BLaER1 (cell line): ENCODE results near the gene EHF.

Experiments used
- H3K27ac ChIP-seq: shearing (Covaris generic); formaldehyde crosslinking; 2 replicates; pipeline ENCODE4 v1.8.1; 2022
- H3K27me3 ChIP-seq: shearing (Covaris generic); formaldehyde crosslinking; 2 replicates; pipeline ENCODE4 v1.8.1; 2022
- H3K36me3 ChIP-seq: shearing (Covaris generic); formaldehyde crosslinking; 2 replicates; pipeline ENCODE4 v1.8.1; 2022
- H3K4me1 ChIP-seq: shearing (Covaris generic); formaldehyde crosslinking; 2 replicates; pipeline ENCODE4 v1.8.1; 2022
- H3K4me2 ChIP-seq: shearing (Covaris generic); formaldehyde crosslinking; 2 replicates; pipeline ENCODE4 v1.8.1; 2022
- H3K4me3 ChIP-seq: shearing (Covaris generic); formaldehyde crosslinking; 2 replicates; pipeline ENCODE4 v1.8.1; 2022
- H3K9ac ChIP-seq: shearing (Covaris generic); formaldehyde crosslinking; 2 replicates; pipeline ENCODE4 v1.8.1; 2022
- H3K9me3 ChIP-seq: shearing (Covaris generic); formaldehyde crosslinking; 2 replicates; pipeline ENCODE4 v1.8.1; 2022
- H4K20me1 ChIP-seq: shearing (Covaris generic); formaldehyde crosslinking; 2 replicates; pipeline ENCODE4 v1.8.1; 2022
- Cebpa-rat ChIP-seq: shearing (Covaris generic); IDR thresholded peaks from 2 replicates; pipeline ENCODE4 v1.8.1; 2022

Gene EHF

DNA sequence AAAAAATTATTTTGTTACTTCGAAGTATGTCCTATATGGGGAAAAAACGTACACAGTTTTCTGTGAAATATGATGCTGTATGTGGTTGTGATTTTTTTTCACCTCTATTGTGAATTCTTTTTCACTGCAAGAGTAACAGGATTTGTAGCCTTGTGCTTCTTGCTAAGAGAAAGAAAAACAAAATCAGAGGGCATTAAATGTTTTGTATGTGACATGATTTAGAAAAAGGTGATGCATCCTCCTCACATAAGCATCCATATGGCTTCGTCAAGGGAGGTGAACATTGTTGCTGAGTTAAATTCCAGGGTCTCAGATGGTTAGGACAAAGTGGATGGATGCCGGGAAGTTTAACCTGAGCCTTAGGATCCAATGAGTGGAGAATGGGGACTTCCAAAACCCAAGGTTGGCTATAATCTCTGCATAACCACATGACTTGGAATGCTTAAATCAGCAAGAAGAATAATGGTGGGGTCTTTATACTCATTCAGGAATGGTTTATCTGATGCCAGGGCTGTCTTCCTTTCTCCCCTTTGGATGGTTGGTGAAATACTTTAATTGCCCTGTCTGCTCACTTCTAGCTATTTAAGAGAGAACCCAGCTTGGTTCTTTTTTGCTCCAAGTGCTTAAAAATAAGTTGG lies 38.3 kb downstream of the EHF start:
- TF ChIP-seq Cebpa-rat = no peak
- Histone ChIP-seq H3K4me2 (no peak overlapping the region), H4K20me1 (no peaks in the 10 kb centered on the region), H3K9me3 (no peaks in the 10 kb centered on the region), H3K4me1 (no peaks in the 10 kb centered on the region), H3K27me3 (no peaks in the 10 kb centered on the region), H3K9ac (no peak overlapping the region), H3K27ac (no peak overlapping the region), H3K36me3 (no peaks in the 10 kb centered on the region), H3K4me3 (no peak overlapping the region)

- Histone ChIP-seq H3K9ac (no peak overlapping the region), H3K27me3 (no peaks in the 10 kb centered on the region), H3K4me1 (peaks cover 4% of the 10 kb centered on the region; the same call in 1 of the 2 replicates), H3K4me3 (no peak overlapping the region), H3K9me3 (no peaks in the 10 kb centered on the region), H3K4me2 (no peak overlapping the region), H3K27ac (no peak overlapping the region), H4K20me1 (no peaks in the 10 kb centered on the region), H3K36me3 (no peaks in the 10 kb centered on the region)
- TF ChIP-seq Cebpa-rat = no peak
Observed at GRCh38 chr11:34665077-34665835, 44.4 kb downstream of the EHF start.

DNA sequence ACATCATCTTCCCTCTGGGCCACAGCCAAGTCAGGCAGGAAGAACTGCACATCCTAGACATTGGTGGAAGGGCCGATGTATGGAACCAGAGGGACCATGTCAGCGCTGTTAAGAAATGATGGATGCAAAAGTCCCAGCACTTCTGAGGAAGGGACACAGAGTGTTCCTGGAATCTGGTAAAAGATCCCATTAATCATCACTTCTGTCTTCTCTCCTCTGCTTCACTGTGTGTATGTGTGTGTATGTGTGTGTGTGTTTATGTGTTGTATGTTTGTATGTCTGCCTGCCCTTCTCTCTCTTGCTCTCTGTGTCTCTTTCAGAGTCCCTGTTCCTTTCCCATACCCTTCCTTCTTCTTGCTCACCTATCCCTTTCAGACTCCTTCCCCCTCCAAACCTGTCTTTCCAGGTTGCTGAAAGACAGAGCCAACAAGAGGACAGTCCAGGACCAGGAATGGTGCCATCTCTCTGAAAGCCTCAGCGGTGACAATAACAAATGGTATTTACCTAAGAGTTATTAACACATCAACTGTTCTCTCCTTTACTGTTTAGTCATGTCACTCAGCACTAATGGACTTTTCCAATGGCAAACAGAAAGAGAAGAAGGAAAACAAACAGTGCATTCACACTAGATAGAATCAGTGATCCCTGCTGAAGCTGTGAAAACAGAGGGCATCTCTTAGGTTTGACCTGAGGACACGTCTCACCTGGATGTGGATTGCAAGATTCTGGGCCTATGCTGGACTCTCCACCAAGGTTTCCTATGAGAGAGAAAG lies 47.1 kb downstream of the EHF start:
- H3K36me3 ChIP-seq = no peaks in the 10 kb centered on the region
- H3K4me2 ChIP-seq = no peak overlapping the region
- no peaks in the 10 kb centered on the region for H3K27me3 ChIP-seq
- H3K9ac ChIP-seq = no peak overlapping the region
- H3K4me1 ChIP-seq = peaks cover 4% of the 10 kb centered on the region; the same call in 1 of the 2 replicates
- H4K20me1 ChIP-seq = no peaks in the 10 kb centered on the region
- no peak overlapping the region for H3K4me3 ChIP-seq
- TF ChIP-seq Cebpa-rat = no peak
- no peak overlapping the region for H3K27ac ChIP-seq
- H3K9me3 ChIP-seq = no peaks in the 10 kb centered on the region

- no peak overlapping the region for H3K27ac ChIP-seq
- H3K9me3 ChIP-seq = no peaks in the 10 kb centered on the region
- H3K27me3 ChIP-seq = no peaks in the 10 kb centered on the region
- TF ChIP-seq Cebpa-rat = no peak
- no peaks in the 10 kb centered on the region for H3K36me3 ChIP-seq
- peaks cover 4% of the 10 kb centered on the region; the same call in 1 of the 2 replicates for H3K4me1 ChIP-seq
- H3K4me2 ChIP-seq = no peak overlapping the region
- no peaks in the 10 kb centered on the region for H4K20me1 ChIP-seq
- H3K9ac ChIP-seq = no peak overlapping the region
- no peak overlapping the region for H3K4me3 ChIP-seq
Observed at GRCh38 chr11:34668583-34669053, 47.7 kb downstream of the EHF start.

DNA sequence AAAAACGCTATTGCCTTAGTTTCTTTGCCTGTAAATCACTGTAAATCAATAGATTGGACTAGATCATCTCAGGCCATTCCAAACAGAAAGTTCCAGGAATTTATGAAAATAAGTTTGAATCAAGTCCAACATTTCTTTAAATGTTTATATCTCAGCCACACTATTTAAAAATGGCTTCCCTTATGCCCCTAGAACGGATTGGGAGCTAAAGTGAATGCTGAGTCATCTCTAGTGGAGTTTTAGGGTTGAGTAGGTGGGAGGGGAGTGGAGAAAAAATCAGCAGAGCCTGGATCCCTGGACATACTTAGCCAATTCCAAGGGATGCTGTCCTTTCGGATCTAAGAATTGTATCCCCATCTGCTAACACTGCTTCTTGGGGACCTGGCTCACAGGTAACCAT lies 48.6 kb downstream of the EHF start:
- Histone ChIP-seq H3K27me3 (no peaks in the 10 kb centered on the region), H3K9me3 (no peaks in the 10 kb centered on the region), H3K9ac (no peak overlapping the region), H3K4me2 (no peak overlapping the region), H3K27ac (no peak overlapping the region), H4K20me1 (no peaks in the 10 kb centered on the region), H3K4me1 (peaks cover 4% of the 10 kb centered on the region; the same call in 1 of the 2 replicates), H3K4me3 (no peak overlapping the region), H3K36me3 (no peaks in the 10 kb centered on the region)
- no peak for TF ChIP-seq Cebpa-rat

DNA sequence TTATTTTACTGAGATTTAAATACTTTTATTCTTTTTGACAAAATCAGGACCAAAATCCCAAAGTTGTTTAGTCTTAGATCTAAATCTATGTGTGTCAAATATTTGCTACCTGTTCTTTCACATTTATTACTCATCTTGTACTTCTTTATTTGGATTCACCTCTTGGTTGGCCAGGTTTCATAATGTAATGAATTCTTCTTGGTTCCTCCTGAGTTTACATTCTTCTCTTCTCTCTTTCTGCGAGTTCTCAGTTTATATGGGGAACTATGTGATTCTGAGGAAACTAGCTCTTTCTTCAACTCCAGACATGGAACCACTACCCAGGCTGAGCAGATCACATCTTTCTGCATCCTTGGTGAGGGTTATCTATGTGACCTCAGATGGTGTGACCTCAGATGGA lies 50.2 kb downstream of the EHF start:
- peaks cover 4% of the 10 kb centered on the region; the same call in 1 of the 2 replicates for H3K4me1 ChIP-seq
- no peaks in the 10 kb centered on the region for H3K36me3 ChIP-seq
- H3K27me3 ChIP-seq = no peaks in the 10 kb centered on the region
- no peaks in the 10 kb centered on the region for H3K9me3 ChIP-seq
- no peak overlapping the region for H3K9ac ChIP-seq
- H4K20me1 ChIP-seq = no peaks in the 10 kb centered on the region
- H3K4me3 ChIP-seq = no peak overlapping the region
- no peak overlapping the region for H3K4me2 ChIP-seq
- no peak for TF ChIP-seq Cebpa-rat
- H3K27ac ChIP-seq = no peak overlapping the region

- H3K4me1 ChIP-seq = peaks cover 4% of the 10 kb centered on the region; the same call in 1 of the 2 replicates
- no peak for TF ChIP-seq Cebpa-rat
Observed at GRCh38 chr11:34671946-34672345, 51.1 kb downstream of the EHF start.

DNA sequence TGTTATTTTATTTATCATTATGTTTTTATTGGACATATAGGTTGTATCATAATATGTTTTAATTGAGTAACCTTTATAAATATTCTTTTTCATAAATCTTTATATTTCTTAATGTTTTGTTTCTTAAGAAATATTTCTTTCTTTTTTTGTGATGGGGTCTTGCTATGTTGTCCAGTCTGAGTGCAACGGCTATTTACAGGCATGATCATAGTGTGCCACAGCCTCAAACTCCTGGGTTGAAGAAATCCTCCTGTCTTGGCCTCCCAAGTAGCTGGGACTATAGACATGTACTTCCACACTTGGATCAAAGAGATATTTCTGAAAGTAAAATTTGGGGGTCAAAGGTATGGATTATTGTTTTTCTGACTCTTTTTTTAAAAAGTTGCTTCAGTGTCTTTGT lies 53.1 kb downstream of the EHF start:
- H3K4me3 ChIP-seq = no peak overlapping the region
- no peaks in the 10 kb centered on the region for H4K20me1 ChIP-seq
- peaks cover 4% of the 10 kb centered on the region; the same call in 1 of the 2 replicates for H3K4me1 ChIP-seq
- no peaks in the 10 kb centered on the region for H3K9me3 ChIP-seq
- H3K36me3 ChIP-seq = no peaks in the 10 kb centered on the region
- no peak overlapping the region for H3K4me2 ChIP-seq
- TF ChIP-seq Cebpa-rat = no peak
- no peaks in the 10 kb centered on the region for H3K27me3 ChIP-seq
- no peak overlapping the region for H3K27ac ChIP-seq
- H3K9ac ChIP-seq = no peak overlapping the region

More at GRCh38 chr11:34671946-34672345, 51.1 kb downstream of the EHF start:
- no peaks in the 10 kb centered on the region for H4K20me1 ChIP-seq
- H3K9me3 ChIP-seq = no peaks in the 10 kb centered on the region
- H3K36me3 ChIP-seq = no peaks in the 10 kb centered on the region
- no peak overlapping the region for H3K4me2 ChIP-seq
- H3K27me3 ChIP-seq = no peaks in the 10 kb centered on the region
- H3K9ac ChIP-seq = no peak overlapping the region
- H3K27ac ChIP-seq = no peak overlapping the region
- no peak overlapping the region for H3K4me3 ChIP-seq

DNA sequence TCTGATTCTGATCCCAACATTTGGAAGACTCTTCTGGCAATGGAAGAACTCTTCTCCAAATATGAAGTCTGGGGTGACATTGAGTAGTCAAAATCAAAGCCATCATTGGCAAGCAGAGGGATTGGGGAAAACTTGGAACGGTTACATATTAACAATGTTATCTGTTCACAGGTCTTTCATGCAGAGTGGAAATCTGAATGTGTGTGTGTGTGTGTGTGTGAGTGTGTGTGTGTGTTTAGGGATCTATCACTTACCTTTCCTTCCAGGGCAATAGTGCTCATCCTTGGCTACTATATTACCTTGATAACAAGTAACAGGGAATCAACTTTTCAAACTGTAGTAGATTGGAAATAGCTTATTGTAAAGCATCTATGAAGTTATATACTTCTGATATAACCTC lies 55.3 kb downstream of the EHF start:
- Histone ChIP-seq H3K9ac (no peak overlapping the region), H4K20me1 (no peaks in the 10 kb centered on the region), H3K27ac (no peak overlapping the region), H3K4me3 (no peak overlapping the region), H3K36me3 (no peaks in the 10 kb centered on the region), H3K27me3 (no peaks in the 10 kb centered on the region), H3K4me1 (no peaks in the 10 kb centered on the region), H3K4me2 (no peak overlapping the region), H3K9me3 (no peaks in the 10 kb centered on the region)
- TF ChIP-seq Cebpa-rat = no peak

DNA sequence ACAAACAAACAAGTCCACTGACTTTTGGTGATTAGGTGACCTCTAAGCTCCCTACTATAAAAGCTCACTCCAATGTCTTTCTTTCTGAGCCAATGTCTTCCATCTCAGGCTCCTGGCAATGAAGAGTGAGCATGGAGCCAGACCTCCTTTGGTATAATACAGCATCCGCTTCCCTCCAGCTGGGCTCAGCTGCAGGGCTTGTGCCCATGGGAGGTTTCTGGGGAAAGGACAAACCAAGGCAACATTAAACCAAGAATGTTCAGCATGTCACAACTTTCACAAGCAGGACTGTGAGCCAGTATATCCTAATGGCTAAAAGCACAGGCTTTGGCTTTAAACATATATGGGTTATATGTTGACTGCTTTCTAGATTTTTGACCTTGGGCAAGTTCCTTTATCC lies 58.8 kb downstream of the EHF start:
- no peak overlapping the region for H3K9ac ChIP-seq
- no peak overlapping the region for H3K4me3 ChIP-seq
- H3K27ac ChIP-seq = no peak overlapping the region
- H3K36me3 ChIP-seq = no peaks in the 10 kb centered on the region
- no peaks in the 10 kb centered on the region for H3K4me1 ChIP-seq
- no peak overlapping the region for H3K4me2 ChIP-seq
- no peaks in the 10 kb centered on the region for H3K27me3 ChIP-seq
- no peaks in the 10 kb centered on the region for H3K9me3 ChIP-seq
- no peaks in the 10 kb centered on the region for H4K20me1 ChIP-seq
- TF ChIP-seq Cebpa-rat = no peak
